NCI-H1105 treated with DMSO at 0.1 percent for 48 hours (cell line): ENCODE data around the gene COX5B.
"Not testable (repeated sequence)": the region's sequence is repeated elsewhere in the genome, so short reads cannot be mapped to it uniquely, and the experiment has no call there.

Experiments
- DNase-seq: peaks from one replicate; lab custom pipeline; 2025; lab: John Stamatoyannopoulos, UW

The COX5B gene

GRCh38 chr2:97654309-97654708 lies 8.4 kb downstream of the COX5B start:
- DNase-seq: no peak

GRCh38 chr2:97654791-97655190 lies 8.9 kb downstream of the COX5B start:
- no peak for DNase-seq

- DNase-seq: no peak
Measured at GRCh38 chr2:97656129-97656755, 10.4 kb downstream of the COX5B start.

GRCh38 chr2:97656905-97657587 lies 11.2 kb downstream of the COX5B start:
- DNase-seq: no peak

GRCh38 chr2:97657986-97658690 lies 12.3 kb downstream of the COX5B start:
- DNase-seq: no peak

GRCh38 chr2:97658691-97659157 lies 12.9 kb downstream of the COX5B start:
- no peak for DNase-seq

GRCh38 chr2:97659256-97660043 lies 13.6 kb downstream of the COX5B start:
- DNase-seq: no peak

GRCh38 chr2:97660044-97660774 lies 14.3 kb downstream of the COX5B start:
- no peak for DNase-seq

GRCh38 chr2:97660775-97661389 lies 15.0 kb downstream of the COX5B start:
- no peak for DNase-seq

- DNase-seq: no peak
Measured at GRCh38 chr2:97661927-97662326, 16.1 kb downstream of the COX5B start.

- no peak for DNase-seq
Measured at GRCh38 chr2:97662386-97662894, 16.6 kb downstream of the COX5B start.

- DNase-seq: peak; percentile 22
Measured at GRCh38 chr2:97662895-97663625, 17.2 kb downstream of the COX5B start.

GRCh38 chr2:97663626-97663961 lies 17.7 kb downstream of the COX5B start:
- no peak for DNase-seq

GRCh38 chr2:97663962-97664635 lies 18.2 kb downstream of the COX5B start, which contains the start of gene ACTR1B:
ACTR1B (minus strand) TSS chr2:97664044; CDS start chr2:97663890, 154 bp downstream.
- peak; percentile 97 for DNase-seq

GRCh38 chr2:97664636-97664970 lies 18.7 kb downstream of the COX5B start:
- DNase-seq: no peak

- DNase-seq: no peak
Measured at GRCh38 chr2:97669448-97669847, 23.6 kb downstream of the COX5B start, which contains the start of gene C2orf92. C2orf92 (plus strand) TSS chr2:97669713; CDS start chr2:97669789, 76 bp downstream.

- DNase-seq: no peak
Measured at GRCh38 chr2:97670471-97670870, 24.6 kb downstream of the COX5B start.

GRCh38 chr2:97671526-97671925 lies 25.7 kb downstream of the COX5B start:
- DNase-seq: no peak

- not testable (repeated sequence) for DNase-seq
Measured at GRCh38 chr2:97672606-97673140, 26.8 kb downstream of the COX5B start.
